ENCODE data around the gene TYMP.
A peak's percentile ranks its signal among the peaks of the same experiment; 100 is the strongest.

- TF ChIP-seq CTCF (IDR thresholded peaks at IDR 0.05) (peak; percentile 95 to 99 (median 97)), POLR2A (IDR thresholded peaks at IDR 0.05) (peak in 3 of 4 donors; percentile 52 to 86 (median 62))
These were observed 33.0 kb upstream of the TYMP start, which contains the start of gene SYCE3 for GRCh38 chr22:50562523-50563412.

Data from esophagus squamous epithelium (tissue), 4 donors.